HPDE6-E6E7 (cell line): ENCODE data around the gene RARB.

Source experiments
- DNase-seq: peaks from one replicate; pipeline ENCODE4 v3.0.0; 2011; ENCODE audit warnings: missing footprints; ENCODE audit errors: extremely low spot score

Gene RARB

GRCh38 chr3:25603703-25604102, 175.6 kb downstream of the RARB start:
- DNase-seq: no peak

GRCh38 chr3:25604107-25604805, 176.2 kb downstream of the RARB start:
- DNase-seq: no peak

- DNase-seq: no peak
Measured at GRCh38 chr3:25610167-25610566, 182.1 kb downstream of the RARB start.

- DNase-seq: no peak
Measured at GRCh38 chr3:25610779-25611178, 182.7 kb downstream of the RARB start.

GRCh38 chr3:25611193-25611592, 183.1 kb downstream of the RARB start:
- no peak for DNase-seq

- DNase-seq: no peak
Measured at GRCh38 chr3:25618028-25618427, 190.0 kb downstream of the RARB start.

- no peak for DNase-seq
Measured at GRCh38 chr3:25619382-25619781, 191.3 kb downstream of the RARB start.

- DNase-seq: no peak
Measured at GRCh38 chr3:25620493-25620892, 192.4 kb downstream of the RARB start.

- DNase-seq: no peak
Measured at GRCh38 chr3:25621087-25621486, 193.0 kb downstream of the RARB start.

- no peak for DNase-seq
Measured at GRCh38 chr3:25631989-25632388, 203.9 kb downstream of the RARB start.

GRCh38 chr3:25633919-25634318, 205.9 kb downstream of the RARB start:
- DNase-seq: no peak

GRCh38 chr3:25635038-25635437, 207.0 kb downstream of the RARB start:
- DNase-seq: no peak
